ENCODE data around the gene ELOB. TPM values are rescaled to one million over a fixed set of nuclear protein-coding genes. Genes with fewer than 3 reads are reported as not detected.

ELOB gene
- total RNA-seq, result 100 to 1,000 TPM; 235 to 320 (median 280) TPM
- 625 TPM for polyA plus RNA-seq
- long read RNA-seq, donor 1, transcript ELOB-202 (3 exons, 997 nt), result minor isoform, 63 of 227 reads
- long read RNA-seq, donor 1, transcript ELOB-203 (4 exons, 991 nt), result major isoform, 160 of 227 reads
- long read RNA-seq, donor 1, partial matches to known transcripts, result 0 of 227 reads
- long read RNA-seq, donor 1, other reads (novel, unspliced or antisense), result 0 of 227 reads
- long read RNA-seq, donor 2, transcript ELOB-205 (3 exons, 331 nt), result minor isoform, 6 of 244 reads
- long read RNA-seq, donor 2, transcript ELOB-202 (3 exons, 997 nt), result minor isoform, 53 of 244 reads
- long read RNA-seq, donor 2, transcript ELOB-203 (4 exons, 991 nt), result major isoform, 179 of 244 reads
- long read RNA-seq, donor 2, partial matches to known transcripts, result 4 of 244 reads
- long read RNA-seq, donor 2, other reads (novel, unspliced or antisense), result 2 of 244 reads
- long read RNA-seq, donor 3, transcript ELOB-202 (3 exons, 997 nt), result minor isoform, 7 of 51 reads
- long read RNA-seq, donor 3, transcript ELOB-203 (4 exons, 991 nt), result major isoform, 40 of 51 reads
- long read RNA-seq, donor 3, partial matches to known transcripts, result 1 of 51 reads
- long read RNA-seq, donor 3, other reads (novel, unspliced or antisense), result 1 of 51 reads
- long read RNA-seq, donor 4, transcript ELOB-202 (3 exons, 997 nt), result minor isoform, 35 of 134 reads
- long read RNA-seq, donor 4, transcript ELOB-203 (4 exons, 991 nt), result major isoform, 90 of 134 reads
- long read RNA-seq, donor 4, partial matches to known transcripts, result 3 of 134 reads
- long read RNA-seq, donor 4, other reads (novel, unspliced or antisense), result 4 of 134 reads

- Histone ChIP-seq H3K27me3 (ENCODE audit: control insufficient read depth, insufficient read depth) (no peaks in the 10 kb centered on the region), H3K4me1 (ENCODE audit: control insufficient read depth, insufficient read depth, low read length) (peaks cover 3% of the 10 kb centered on the region)
- peak; percentile 92 to 95 for ATAC-seq
Observed at GRCh38 chr16:2777231-2777902, at the start of gene ELOB. ELOB (minus strand) TSS chr16:2777280; CDS start chr16:2777239, 41 bp downstream.

GRCh38 chr16:2825906-2826305 is 48.8 kb upstream of the ELOB start:
- intact Hi-C loops (cut with DNase I), result no loop called here
- Histone ChIP-seq H3K9me3 (ENCODE audit: control insufficient read depth, low read length) (no peaks in the 10 kb centered on the region), H3K27me3 (ENCODE audit: control insufficient read depth, insufficient read depth) (no peaks in the 10 kb centered on the region), H3K4me1 (ENCODE audit: control insufficient read depth, insufficient read depth, low read length) (no peaks in the 10 kb centered on the region), H3K4me3 (ENCODE audit: low read length) (no peak overlapping the region), H3K27ac (ENCODE audit: low read length) (no peak overlapping the region)
- DNase-seq (no peak), ATAC-seq (no peak)
- WGBS, result 72% methylated on average over 11 of the region's 11 CpGs

More at GRCh38 chr16:2777231-2777902, at the start of gene ELOB:
- Histone ChIP-seq H3K27ac (ENCODE audit: low read length) (peak within 1 kb of the TSS; percentile 98), H3K9me3 (ENCODE audit: control insufficient read depth, low read length) (no peaks in the 10 kb centered on the region), H3K4me3 (ENCODE audit: low read length) (peak within 1 kb of the TSS; percentile 68)
- intact Hi-C loops (cut with DNase I), result no loop called here
- peak; percentile 90 to 96 (median 96) for DNase-seq
- under 1% methylated on average over 70 of the region's 70 CpGs for WGBS

GRCh38 chr16:2825049-2825742 is 48.1 kb upstream of the ELOB start:
- Histone ChIP-seq H3K4me1 (ENCODE audit: control insufficient read depth, insufficient read depth, low read length) (no peaks in the 10 kb centered on the region), H3K9me3 (ENCODE audit: control insufficient read depth, low read length) (no peaks in the 10 kb centered on the region), H3K4me3 (ENCODE audit: low read length) (no peak overlapping the region), H3K27ac (ENCODE audit: low read length) (no peak overlapping the region), H3K27me3 (ENCODE audit: control insufficient read depth, insufficient read depth) (no peaks in the 10 kb centered on the region)
- intact Hi-C loops (cut with DNase I), result no loop called here
- no peak for ATAC-seq
- 78% methylated on average over 26 of the region's 26 CpGs for WGBS
- DNase-seq, result no peak

GRCh38 chr16:2824626-2825025 is 47.5 kb upstream of the ELOB start:
- 75% methylated on average over 10 of the region's 10 CpGs for WGBS
- H3K4me1 ChIP-seq (ENCODE audit: control insufficient read depth, insufficient read depth, low read length), result no peaks in the 10 kb centered on the region
- no peaks in the 10 kb centered on the region for H3K9me3 ChIP-seq (ENCODE audit: control insufficient read depth, low read length)
- no peak overlapping the region for H3K27ac ChIP-seq (ENCODE audit: low read length)
- intact Hi-C loops (cut with DNase I), result no loop called here
- no peak for DNase-seq
- ATAC-seq, result no peak
- no peaks in the 10 kb centered on the region for H3K27me3 ChIP-seq (ENCODE audit: control insufficient read depth, insufficient read depth)
- H3K4me3 ChIP-seq (ENCODE audit: low read length), result no peak overlapping the region

GRCh38 chr16:2822496-2822895 is 45.4 kb upstream of the ELOB start:
- no peak for DNase-seq
- no peak overlapping the region for H3K27ac ChIP-seq (ENCODE audit: low read length)
- intact Hi-C loops (cut with DNase I), result no loop called here
- no peaks in the 10 kb centered on the region for H3K9me3 ChIP-seq (ENCODE audit: control insufficient read depth, low read length)
- H3K4me3 ChIP-seq (ENCODE audit: low read length), result no peak overlapping the region
- no peak for ATAC-seq
- H3K27me3 ChIP-seq (ENCODE audit: control insufficient read depth, insufficient read depth), result no peaks in the 10 kb centered on the region
- no peaks in the 10 kb centered on the region for H3K4me1 ChIP-seq (ENCODE audit: control insufficient read depth, insufficient read depth, low read length)
- 60% methylated on average over 4 of the region's 4 CpGs for WGBS

GRCh38 chr16:2822158-2822495 is 45.0 kb upstream of the ELOB start:
- H3K27ac ChIP-seq (ENCODE audit: low read length), result no peak overlapping the region
- no peaks in the 10 kb centered on the region for H3K27me3 ChIP-seq (ENCODE audit: control insufficient read depth, insufficient read depth)
- intact Hi-C loops (cut with DNase I), result no loop called here
- no peaks in the 10 kb centered on the region for H3K4me1 ChIP-seq (ENCODE audit: control insufficient read depth, insufficient read depth, low read length)
- WGBS, result 70% methylated on average over 8 of the region's 8 CpGs
- DNase-seq (no peak), ATAC-seq (no peak)
- no peaks in the 10 kb centered on the region for H3K9me3 ChIP-seq (ENCODE audit: control insufficient read depth, low read length)
- no peak overlapping the region for H3K4me3 ChIP-seq (ENCODE audit: low read length)

GRCh38 chr16:2821487-2822157 is 44.5 kb upstream of the ELOB start:
- ATAC-seq (no peak), DNase-seq (no peak)
- Histone ChIP-seq H3K4me1 (ENCODE audit: control insufficient read depth, insufficient read depth, low read length) (no peaks in the 10 kb centered on the region), H3K27ac (ENCODE audit: low read length) (no peak overlapping the region), H3K27me3 (ENCODE audit: control insufficient read depth, insufficient read depth) (no peaks in the 10 kb centered on the region), H3K4me3 (ENCODE audit: low read length) (no peak overlapping the region), H3K9me3 (ENCODE audit: control insufficient read depth, low read length) (no peaks in the 10 kb centered on the region)
- intact Hi-C loops (cut with DNase I), result no loop called here
- 79% methylated on average over 9 of the region's 9 CpGs for WGBS

- intact Hi-C loops (cut with DNase I), result no loop called here
- no peak for DNase-seq
- H3K27me3 ChIP-seq (ENCODE audit: control insufficient read depth, insufficient read depth), result no peaks in the 10 kb centered on the region
Observed at GRCh38 chr16:2820836-2821486, 43.9 kb upstream of the ELOB start.

GRCh38 chr16:2819939-2820835 is 43.1 kb upstream of the ELOB start:
- intact Hi-C loops (cut with DNase I), result no loop called here
- ATAC-seq (no peak), DNase-seq (no peak)
- Histone ChIP-seq H3K27me3 (ENCODE audit: control insufficient read depth, insufficient read depth) (no peaks in the 10 kb centered on the region), H3K4me1 (ENCODE audit: control insufficient read depth, insufficient read depth, low read length) (no peaks in the 10 kb centered on the region), H3K27ac (ENCODE audit: low read length) (no peak overlapping the region), H3K4me3 (ENCODE audit: low read length) (no peak overlapping the region), H3K9me3 (ENCODE audit: control insufficient read depth, low read length) (no peaks in the 10 kb centered on the region)
- 62% methylated on average over 17 of the region's 17 CpGs for WGBS

More at GRCh38 chr16:2820836-2821486, 43.9 kb upstream of the ELOB start:
- WGBS, result 65% methylated on average over 14 of the region's 14 CpGs
- ATAC-seq, result peak in 1 of 2 donors; percentile 11
- Histone ChIP-seq H3K4me1 (ENCODE audit: control insufficient read depth, insufficient read depth, low read length) (no peaks in the 10 kb centered on the region), H3K4me3 (ENCODE audit: low read length) (no peak overlapping the region), H3K27ac (ENCODE audit: low read length) (no peak overlapping the region), H3K9me3 (ENCODE audit: control insufficient read depth, low read length) (no peaks in the 10 kb centered on the region)
